ENCODE results near the gene MPST. TPM values are rescaled to one million over a fixed set of nuclear protein-coding genes. Genes with fewer than 3 reads are reported as not detected.

MPST gene
- total RNA-seq, 1 experiment from 2014 or later = 31.4 TPM

DNA sequence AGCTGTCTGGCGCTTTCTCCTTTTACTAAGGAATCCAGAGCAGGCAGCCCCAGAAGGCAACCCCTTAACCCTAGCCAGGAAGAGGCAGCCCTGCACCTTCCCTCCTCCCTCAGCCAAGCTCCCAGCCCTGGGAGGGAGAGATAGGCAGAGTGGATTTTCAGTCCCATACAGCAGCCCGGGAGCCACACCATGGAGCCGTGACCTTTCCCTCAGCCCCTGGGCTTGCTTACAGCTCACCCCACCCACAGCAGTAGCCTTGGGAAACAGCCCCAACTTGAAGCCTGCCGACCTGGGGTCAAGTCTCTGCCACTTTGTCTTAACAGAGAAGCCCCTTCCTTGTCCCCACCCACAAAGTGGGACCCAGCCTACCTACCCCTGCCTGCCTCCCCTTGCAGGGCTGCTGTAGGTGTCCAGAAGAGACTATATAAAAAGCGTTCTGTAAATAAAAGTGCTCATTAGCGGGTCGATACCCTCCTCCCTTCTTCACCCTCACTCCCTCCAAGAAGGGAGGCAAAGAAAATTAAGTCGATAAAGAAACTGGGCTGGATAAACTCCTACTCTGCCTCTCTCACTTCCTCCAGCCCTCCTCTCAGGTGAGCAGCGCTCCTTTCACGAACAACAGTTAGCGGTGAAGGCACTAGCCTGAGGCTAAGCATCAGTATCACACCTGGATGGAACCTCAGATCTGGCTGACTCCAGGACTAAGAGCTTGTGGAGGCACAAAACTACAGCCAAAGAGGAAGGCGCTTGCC, 4.5 kb upstream of the MPST start:
- H3K27ac ChIP-seq (ENCODE audit: low read length) = no peak overlapping the region
- H3K36me3 ChIP-seq (ENCODE audit: control insufficient read depth, insufficient read depth, low read length) = no peaks in the 10 kb centered on the region
- no TSS peak for BruUV-seq (replicated peaks)
- H3K9me3 ChIP-seq (ENCODE audit: control insufficient read depth, insufficient read depth, low read depth, low read length) = no peaks in the 10 kb centered on the region
- in situ Hi-C loops (cut with HindIII; ENCODE audit: low pct_unique_long_range_greater_than_20kb, low sequenced_read_pairs) (no loop called here), intact Hi-C loops (cut with micrococcal nuclease; ENCODE audit: unreplicated experiment) (no loop called here)
- POLR2A ChIA-PET = interaction anchor here (0.6 kb wide), 2 partner anchors 186 to 590 kb away, joined by 7 to 15 read pairs; no protein-coding TSS in a partner anchor
- H3K4me1 ChIP-seq (ENCODE audit: control insufficient read depth, insufficient read depth, low read length) = peaks cover 4% of the 10 kb centered on the region
- TF ChIP-seq, protein P1, sequence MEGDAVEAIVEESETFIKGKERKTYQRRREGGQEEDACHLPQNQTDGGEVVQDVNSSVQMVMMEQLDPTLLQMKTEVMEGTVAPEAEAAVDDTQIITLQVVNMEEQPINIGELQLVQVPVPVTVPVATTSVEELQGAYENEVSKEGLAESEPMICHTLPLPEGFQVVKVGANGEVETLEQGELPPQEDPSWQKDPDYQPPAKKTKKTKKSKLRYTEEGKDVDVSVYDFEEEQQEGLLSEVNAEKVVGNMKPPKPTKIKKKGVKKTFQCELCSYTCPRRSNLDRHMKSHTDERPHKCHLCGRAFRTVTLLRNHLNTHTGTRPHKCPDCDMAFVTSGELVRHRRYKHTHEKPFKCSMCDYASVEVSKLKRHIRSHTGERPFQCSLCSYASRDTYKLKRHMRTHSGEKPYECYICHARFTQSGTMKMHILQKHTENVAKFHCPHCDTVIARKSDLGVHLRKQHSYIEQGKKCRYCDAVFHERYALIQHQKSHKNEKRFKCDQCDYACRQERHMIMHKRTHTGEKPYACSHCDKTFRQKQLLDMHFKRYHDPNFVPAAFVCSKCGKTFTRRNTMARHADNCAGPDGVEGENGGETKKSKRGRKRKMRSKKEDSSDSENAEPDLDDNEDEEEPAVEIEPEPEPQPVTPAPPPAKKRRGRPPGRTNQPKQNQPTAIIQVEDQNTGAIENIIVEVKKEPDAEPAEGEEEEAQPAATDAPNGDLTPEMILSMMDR (IDR thresholded peaks at IDR 0.05) = no peak
- TF ChIP-seq, protein P2, sequence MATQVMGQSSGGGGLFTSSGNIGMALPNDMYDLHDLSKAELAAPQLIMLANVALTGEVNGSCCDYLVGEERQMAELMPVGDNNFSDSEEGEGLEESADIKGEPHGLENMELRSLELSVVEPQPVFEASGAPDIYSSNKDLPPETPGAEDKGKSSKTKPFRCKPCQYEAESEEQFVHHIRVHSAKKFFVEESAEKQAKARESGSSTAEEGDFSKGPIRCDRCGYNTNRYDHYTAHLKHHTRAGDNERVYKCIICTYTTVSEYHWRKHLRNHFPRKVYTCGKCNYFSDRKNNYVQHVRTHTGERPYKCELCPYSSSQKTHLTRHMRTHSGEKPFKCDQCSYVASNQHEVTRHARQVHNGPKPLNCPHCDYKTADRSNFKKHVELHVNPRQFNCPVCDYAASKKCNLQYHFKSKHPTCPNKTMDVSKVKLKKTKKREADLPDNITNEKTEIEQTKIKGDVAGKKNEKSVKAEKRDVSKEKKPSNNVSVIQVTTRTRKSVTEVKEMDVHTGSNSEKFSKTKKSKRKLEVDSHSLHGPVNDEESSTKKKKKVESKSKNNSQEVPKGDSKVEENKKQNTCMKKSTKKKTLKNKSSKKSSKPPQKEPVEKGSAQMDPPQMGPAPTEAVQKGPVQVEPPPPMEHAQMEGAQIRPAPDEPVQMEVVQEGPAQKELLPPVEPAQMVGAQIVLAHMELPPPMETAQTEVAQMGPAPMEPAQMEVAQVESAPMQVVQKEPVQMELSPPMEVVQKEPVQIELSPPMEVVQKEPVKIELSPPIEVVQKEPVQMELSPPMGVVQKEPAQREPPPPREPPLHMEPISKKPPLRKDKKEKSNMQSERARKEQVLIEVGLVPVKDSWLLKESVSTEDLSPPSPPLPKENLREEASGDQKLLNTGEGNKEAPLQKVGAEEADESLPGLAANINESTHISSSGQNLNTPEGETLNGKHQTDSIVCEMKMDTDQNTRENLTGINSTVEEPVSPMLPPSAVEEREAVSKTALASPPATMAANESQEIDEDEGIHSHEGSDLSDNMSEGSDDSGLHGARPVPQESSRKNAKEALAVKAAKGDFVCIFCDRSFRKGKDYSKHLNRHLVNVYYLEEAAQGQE (IDR thresholded peaks at IDR 0.05; ENCODE audit: insufficient read depth in 1 of 2, low read depth in 2 of 2, low read length in 1 of 2) = no peak
- no peak for TF ChIP-seq SIN3A (IDR thresholded peaks at IDR 0.05; ENCODE audit: borderline replicate concordance, insufficient read depth, low read depth, low read length)
- TF ChIP-seq TCF7L2 (IDR thresholded peaks at IDR 0.05; ENCODE audit: low read depth, low read length) = no peak
- no peak for TF ChIP-seq POLR2AphosphoS5 (IDR thresholded peaks at IDR 0.05; ENCODE audit: low read depth, low read length)
- H3K27me3 ChIP-seq (ENCODE audit: control insufficient read depth, insufficient read depth, low read length) = no peaks in the 10 kb centered on the region
- H3K4me3 ChIP-seq (ENCODE audit: low read depth in 2 of 2, low read length in 2 of 2) = no peak overlapping the region
- CTCF ChIA-PET = no interaction called here
- DNase-seq (ENCODE audit: low read depth, low spot score) (no peak), ATAC-seq (no peak)

DNA sequence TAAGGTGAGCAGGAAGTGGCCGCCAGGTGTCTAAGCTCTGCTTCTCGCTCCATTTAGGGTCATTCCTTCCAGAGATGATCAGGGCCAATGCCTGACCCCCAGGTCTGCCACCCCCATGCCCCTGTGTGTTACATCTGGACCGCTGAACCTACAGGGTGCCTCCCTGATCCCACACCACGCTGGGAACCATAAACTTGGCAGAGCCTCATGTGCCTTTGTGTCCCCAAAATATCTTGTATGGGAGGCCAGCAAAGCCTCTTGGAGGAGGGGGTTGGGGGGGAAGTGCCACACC, 4.0 kb upstream of the MPST start:
- no TSS peak for BruUV-seq (replicated peaks)
- no peak for DNase-seq (ENCODE audit: low read depth, low spot score)
- Histone ChIP-seq H3K9me3 (ENCODE audit: control insufficient read depth, insufficient read depth, low read depth, low read length) (no peaks in the 10 kb centered on the region), H3K4me1 (ENCODE audit: control insufficient read depth, insufficient read depth, low read length) (peaks cover 7% of the 10 kb centered on the region), H3K36me3 (ENCODE audit: control insufficient read depth, insufficient read depth, low read length) (no peaks in the 10 kb centered on the region), H3K4me3 (ENCODE audit: low read depth in 2 of 2, low read length in 2 of 2) (no peak overlapping the region), H3K27ac (ENCODE audit: low read length) (no peak overlapping the region), H3K27me3 (ENCODE audit: control insufficient read depth, insufficient read depth, low read length) (no peaks in the 10 kb centered on the region)
- no peak for ATAC-seq
- in situ Hi-C loops (cut with HindIII; ENCODE audit: low pct_unique_long_range_greater_than_20kb, low sequenced_read_pairs) = no loop called here
- TF ChIP-seq TCF7L2 (IDR thresholded peaks at IDR 0.05; ENCODE audit: low read depth, low read length) (no peak), SIN3A (IDR thresholded peaks at IDR 0.05; ENCODE audit: borderline replicate concordance, insufficient read depth, low read depth, low read length) (no peak), POLR2AphosphoS5 (IDR thresholded peaks at IDR 0.05; ENCODE audit: low read depth, low read length) (no peak)
- TF ChIP-seq, protein P2 (IDR thresholded peaks at IDR 0.05; ENCODE audit: insufficient read depth in 1 of 2, low read depth in 2 of 2, low read length in 1 of 2) = no peak
- TF ChIP-seq, protein P1 (IDR thresholded peaks at IDR 0.05) = no peak
- POLR2A ChIA-PET = interaction anchor here (0.6 kb wide), 1 partner anchor 186 kb away, joined by 15 read pairs; no protein-coding TSS in a partner anchor
- CTCF ChIA-PET = no interaction called here
- intact Hi-C loops (cut with micrococcal nuclease; ENCODE audit: unreplicated experiment) = no loop called here

Measured in Panc1 (cell line).